Measurements from ENCODE around the gene CSNK1G3. TPM values are rescaled to one million over a fixed set of nuclear protein-coding genes. Genes with fewer than 3 reads are reported as not detected.
"Not testable (repeated sequence)": the region's sequence is repeated elsewhere in the genome, so short reads cannot be mapped to it uniquely, and the experiment has no call there.

CSNK1G3 gene
- total RNA-seq = 79.9 and 82.7 TPM in 2 replicates

- CTCF ChIA-PET = interaction anchor here (1.8 to 2.9 kb wide), 2 partner anchors 88 to 98 kb away, joined by 5 to 12 read pairs; partner anchors contain the start of gene CEP120
- Mint-ChIP-seq H3K4me3 (peak within 1 kb of the TSS; percentile 99), H3K4me1 (peaks cover 47% of the 10 kb centered on the region), H3K27ac (peak within 1 kb of the TSS; percentile 99), H3K36me3 (ENCODE audit: low read depth) (peaks cover 11% of the 10 kb centered on the region), H3K27me3 (no peaks in the 10 kb centered on the region), H3K9me3 (no peaks in the 10 kb centered on the region)
- POLR2A ChIA-PET = interaction anchor here (0.6 to 5.4 kb wide), 22 partner anchors 10 to 810 kb away, joined by 3 to 108 read pairs (median 4); partner anchors contain the start of gene CEP120
- intact Hi-C loops (cut with micrococcal nuclease) = loop anchor here (1.0 to 10.0 kb wide), 9 partner anchors 8 to 1547 kb away; partner anchors contain the start of genes CEP120 and SRFBP1
- TF ChIP-seq CTCF (IDR thresholded peaks at IDR 0.05) = no peak
- ATAC-seq (ENCODE audit: low read depth) = peak; percentile 91
- peak; percentile 81 for DNase-seq
Measured at GRCh38 chr5:123511648-123512605, at the start of gene CSNK1G3. TSS of gene CSNK1G3 (plus strand) at chr5:123512177. CDS start at chr5:123545664, 33,487 bp downstream.

- intact Hi-C loops (cut with micrococcal nuclease); H3K27me3 Mint-ChIP-seq; CTCF ChIA-PET; ATAC-seq (ENCODE audit: low read depth); H3K9me3 Mint-ChIP-seq; POLR2A ChIA-PET; H3K36me3 Mint-ChIP-seq (ENCODE audit: low read depth); H3K27ac Mint-ChIP-seq; DNase-seq; H3K4me1 Mint-ChIP-seq; H3K4me3 Mint-ChIP-seq: not testable (repeated sequence)
Measured at GRCh38 chr5:123466839-123467238, 45.1 kb upstream of the CSNK1G3 start.

- CTCF ChIA-PET = no interaction called here
- Mint-ChIP-seq H3K4me1 (no peaks in the 10 kb centered on the region), H3K27ac (no peak overlapping the region), H3K27me3 (peaks cover 8% of the 10 kb centered on the region), H3K36me3 (ENCODE audit: low read depth) (no peaks in the 10 kb centered on the region), H3K9me3 (peaks cover 9% of the 10 kb centered on the region), H3K4me3 (no peak overlapping the region)
- no peak for ATAC-seq (ENCODE audit: low read depth)
- TF ChIP-seq CTCF (IDR thresholded peaks at IDR 0.05) = no peak
- intact Hi-C loops (cut with micrococcal nuclease) = no loop called here
- no peak for DNase-seq
- POLR2A ChIA-PET = interaction anchor here (0.6 to 0.7 kb wide), 2 partner anchors 29 to 1003 kb away, joined by 4 read pairs; no protein-coding TSS in a partner anchor
Measured at GRCh38 chr5:123471385-123471784, 40.6 kb upstream of the CSNK1G3 start.

GRCh38 chr5:123472150-123472924, 39.6 kb upstream of the CSNK1G3 start:
- no peak for TF ChIP-seq CTCF (IDR thresholded peaks at IDR 0.05)
- Mint-ChIP-seq H3K4me3 (no peak overlapping the region), H3K27ac (no peak overlapping the region), H3K4me1 (no peaks in the 10 kb centered on the region), H3K36me3 (ENCODE audit: low read depth) (no peaks in the 10 kb centered on the region), H3K27me3 (peaks cover 7% of the 10 kb centered on the region), H3K9me3 (peaks cover 7% of the 10 kb centered on the region)
- intact Hi-C loops (cut with micrococcal nuclease) = no loop called here
- ChIA-PET CTCF (no interaction called here), POLR2A (interaction anchor here (0.7 kb wide), 1 partner anchor 1004 kb away, joined by 4 read pairs; no protein-coding TSS in a partner anchor)
- ATAC-seq (ENCODE audit: low read depth) (no peak), DNase-seq (no peak)

- no peak for TF ChIP-seq CTCF (IDR thresholded peaks at IDR 0.05)
- peaks cover 7% of the 10 kb centered on the region for H3K9me3 Mint-ChIP-seq
- ATAC-seq (ENCODE audit: low read depth) (no peak), DNase-seq (no peak)
- H3K4me1 Mint-ChIP-seq = no peaks in the 10 kb centered on the region
- peaks cover 14% of the 10 kb centered on the region for H3K27me3 Mint-ChIP-seq
- H3K4me3 Mint-ChIP-seq = no peak overlapping the region
- intact Hi-C loops (cut with micrococcal nuclease) = no loop called here
- no peaks in the 10 kb centered on the region for H3K36me3 Mint-ChIP-seq (ENCODE audit: low read depth)
- ChIA-PET CTCF (no interaction called here), POLR2A (no interaction called here)
- H3K27ac Mint-ChIP-seq = no peak overlapping the region
Measured at GRCh38 chr5:123474228-123474627, 37.7 kb upstream of the CSNK1G3 start.
